Measurements from ENCODE around the gene ITPA. TPM values are rescaled to one million over a fixed set of nuclear protein-coding genes. Genes with fewer than 3 reads are reported as not detected.
A peak's percentile ranks its signal among the peaks of the same experiment; 100 is the strongest.

Gene ITPA
- total RNA-seq, 1 donor from 2014 or later: 19.0 TPM

GRCh38 chr20:3237011-3237957 is 28.0 kb downstream of the ITPA start:
- DNase-seq (no peak), ATAC-seq (ENCODE audit: poor library complexity) (no peak)
- intact Hi-C loops (cut with DNase I): no loop called here

DNA sequence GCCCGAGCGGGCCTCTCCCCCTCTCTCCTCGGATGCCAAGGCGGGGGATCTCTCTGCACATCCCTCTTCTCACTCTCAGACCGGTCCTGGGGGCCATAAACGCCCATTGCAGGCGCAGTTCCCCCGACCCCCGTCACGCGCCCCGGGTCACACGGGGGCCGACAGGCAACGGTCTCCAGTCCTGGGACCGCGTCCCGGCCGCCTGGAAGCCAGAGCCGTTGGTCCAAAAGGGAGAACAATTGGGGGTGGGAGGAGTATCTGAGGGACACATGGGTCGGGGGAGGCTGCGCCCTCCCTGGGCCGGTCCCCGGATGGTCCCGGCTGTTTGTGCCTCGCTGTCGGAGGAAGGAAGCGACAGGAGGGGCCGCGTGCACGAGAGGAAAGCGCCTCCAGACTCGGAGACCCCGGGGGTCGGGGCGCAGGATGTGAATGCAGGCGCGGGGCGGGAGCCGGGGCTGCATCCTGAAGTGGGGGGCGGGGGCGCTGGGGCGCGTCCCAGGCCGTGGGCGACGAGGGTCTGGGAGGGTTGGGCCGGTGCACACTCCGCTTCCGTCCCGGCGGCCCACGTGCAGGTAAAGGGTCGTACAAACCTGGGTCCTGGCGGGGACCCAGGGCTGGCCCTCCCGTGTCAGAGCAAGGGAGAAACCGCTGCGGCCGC is 28.8 kb downstream of the ITPA start:
- DNase-seq (no peak), ATAC-seq (ENCODE audit: poor library complexity) (no peak)
- intact Hi-C loops (cut with DNase I): no loop called here

DNA sequence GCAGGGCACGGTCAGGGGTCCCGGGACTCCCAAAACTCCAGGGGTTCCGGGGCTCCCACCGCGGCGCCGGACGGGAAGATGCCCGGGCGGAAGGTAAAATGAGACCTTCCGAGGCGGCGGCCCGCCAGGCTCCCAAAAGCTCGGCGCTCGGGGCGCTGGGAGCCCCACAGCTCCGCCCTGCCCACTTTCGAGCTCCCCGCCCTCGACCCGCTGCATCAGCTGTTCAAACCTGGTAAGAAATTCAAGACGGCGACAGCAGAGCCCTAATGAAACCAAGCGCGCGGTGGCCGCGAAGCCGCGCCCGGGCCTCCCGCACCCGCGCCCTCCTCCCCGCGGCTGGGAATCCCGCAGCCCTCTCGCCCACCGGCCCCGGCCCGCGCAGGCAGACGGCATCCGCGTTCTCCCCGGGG is 29.3 kb downstream of the ITPA start:
- no peak for ATAC-seq (ENCODE audit: poor library complexity)
- intact Hi-C loops (cut with DNase I): no loop called here
- DNase-seq: no peak

DNA sequence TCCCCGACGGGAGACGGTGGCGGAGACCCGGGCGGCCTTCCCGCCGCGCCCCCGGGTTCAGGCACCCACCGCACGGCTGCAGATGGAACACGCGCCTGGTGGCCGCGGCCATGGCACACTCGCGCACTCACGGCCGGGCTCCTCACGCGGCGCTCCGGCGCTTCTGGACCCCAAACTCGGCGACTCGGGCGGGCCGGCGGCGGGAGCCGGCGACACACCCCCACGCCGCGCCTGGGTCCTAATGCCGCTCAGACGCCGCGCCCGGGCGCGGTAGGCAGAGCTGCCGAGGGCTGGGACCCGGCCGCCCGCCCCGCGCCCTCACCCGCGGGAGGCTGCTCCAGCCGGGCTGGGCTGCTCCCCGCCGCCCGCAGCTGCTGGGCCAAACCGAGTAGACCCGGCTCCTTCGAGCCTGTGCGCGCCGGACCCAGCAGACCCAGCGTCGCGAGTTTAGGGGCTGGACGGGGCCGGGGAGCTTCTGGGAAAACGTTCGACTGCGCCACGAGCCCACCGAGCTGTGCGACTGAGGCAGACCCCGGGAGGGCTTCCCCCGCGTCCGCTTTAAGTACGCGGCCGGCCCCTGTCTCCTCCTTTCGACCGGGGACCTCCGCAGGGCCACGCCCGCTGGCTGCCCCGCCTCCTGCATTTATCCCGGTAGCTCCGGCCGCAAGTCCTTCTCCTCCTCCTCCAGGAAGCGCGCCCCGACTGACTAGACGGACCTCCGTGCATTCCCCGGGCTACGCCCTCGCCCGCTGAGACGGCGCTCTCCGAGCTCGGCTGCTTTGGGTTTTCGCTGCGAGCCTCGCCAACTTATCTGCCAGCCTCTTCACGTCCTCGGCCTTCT is 29.9 kb downstream of the ITPA start, which contains the start of gene SLC4A11:
SLC4A11 (minus strand) TSS at position 165 of the 841 bp plus-strand sequence; CDS start at position 112, 53 bp downstream.
- intact Hi-C loops (cut with DNase I): no loop called here
- peak; percentile 80 for DNase-seq
- peak; percentile 81 for ATAC-seq (ENCODE audit: poor library complexity)

GRCh38 chr20:3239867-3240775 is 30.8 kb downstream of the ITPA start:
- intact Hi-C loops (cut with DNase I): no loop called here
- ATAC-seq (ENCODE audit: poor library complexity) (peak; percentile 36), DNase-seq (no peak)

GRCh38 chr20:3240776-3241363 is 31.6 kb downstream of the ITPA start:
- DNase-seq (no peak), ATAC-seq (ENCODE audit: poor library complexity) (no peak)
- intact Hi-C loops (cut with DNase I): no loop called here

DNA sequence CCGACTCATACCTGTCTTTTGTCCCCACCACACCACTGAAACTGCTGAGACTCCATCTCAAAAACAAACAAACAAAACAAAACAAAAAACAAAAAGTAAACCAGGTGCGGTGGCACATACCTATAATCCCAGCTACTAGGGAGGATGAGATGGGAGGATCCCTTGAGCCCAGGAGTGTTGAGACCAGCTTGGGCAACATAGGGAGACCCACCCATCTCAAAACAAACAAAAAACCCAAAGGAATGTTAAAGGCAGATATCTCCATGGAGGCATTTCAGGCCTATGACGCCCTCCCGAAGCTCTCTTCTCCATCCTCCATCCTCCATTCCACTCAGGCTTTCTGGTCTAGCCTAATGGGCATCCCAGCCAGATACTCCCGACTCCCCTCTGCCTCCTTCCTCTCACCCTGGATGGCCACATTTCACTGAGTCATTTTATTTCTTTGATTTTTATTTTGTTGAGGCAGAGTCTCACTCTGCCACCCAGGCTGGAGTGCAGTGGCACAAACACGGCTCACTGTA is 32.9 kb downstream of the ITPA start:
- DNase-seq (no peak), ATAC-seq (ENCODE audit: poor library complexity) (no peak)
- intact Hi-C loops (cut with DNase I): no loop called here

- intact Hi-C loops (cut with DNase I): no loop called here
- DNase-seq (no peak), ATAC-seq (ENCODE audit: poor library complexity) (no peak)
Observed at GRCh38 chr20:3243718-3244358, 34.5 kb downstream of the ITPA start.

- intact Hi-C loops (cut with DNase I): no loop called here
- no peak for ATAC-seq (ENCODE audit: poor library complexity)
- no peak for DNase-seq
Observed at GRCh38 chr20:3244613-3245012, 35.3 kb downstream of the ITPA start.

DNA sequence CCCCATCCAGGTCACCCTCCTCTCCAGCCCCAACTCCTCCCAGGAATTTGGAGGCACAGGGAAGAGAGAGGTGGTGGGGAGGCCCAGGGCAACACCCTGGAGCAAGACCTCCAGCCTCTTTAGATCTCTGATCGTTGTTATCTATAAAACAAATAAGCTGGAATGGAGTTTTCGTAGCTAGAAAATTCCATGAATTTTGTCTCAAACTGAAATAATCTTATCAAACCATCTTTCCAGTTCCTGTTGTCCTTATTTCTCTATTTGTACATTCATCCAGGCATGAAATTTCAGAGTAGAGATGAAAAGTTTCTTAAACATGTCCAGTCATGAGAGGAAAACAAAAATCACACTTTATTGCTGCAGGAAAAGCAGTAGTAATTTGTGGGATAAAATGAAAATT is 35.9 kb downstream of the ITPA start:
- ATAC-seq (ENCODE audit: poor library complexity) (no peak), DNase-seq (no peak)
- intact Hi-C loops (cut with DNase I): no loop called here

GRCh38 chr20:3245711-3246110 is 36.4 kb downstream of the ITPA start:
- DNase-seq (no peak), ATAC-seq (ENCODE audit: poor library complexity) (no peak)
- intact Hi-C loops (cut with DNase I): no loop called here

GRCh38 chr20:3246682-3247081 is 37.4 kb downstream of the ITPA start:
- ATAC-seq (ENCODE audit: poor library complexity) (no peak), DNase-seq (no peak)
- intact Hi-C loops (cut with DNase I): no loop called here

GRCh38 chr20:3247638-3248037 is 38.3 kb downstream of the ITPA start:
- DNase-seq: no peak
- peak; percentile 50 for ATAC-seq (ENCODE audit: poor library complexity)
- intact Hi-C loops (cut with DNase I): no loop called here

- ATAC-seq (ENCODE audit: poor library complexity): peak; percentile 73
- peak; percentile 72 for DNase-seq
- intact Hi-C loops (cut with DNase I): no loop called here
Observed at GRCh38 chr20:3248167-3248992, 39.1 kb downstream of the ITPA start.

DNA sequence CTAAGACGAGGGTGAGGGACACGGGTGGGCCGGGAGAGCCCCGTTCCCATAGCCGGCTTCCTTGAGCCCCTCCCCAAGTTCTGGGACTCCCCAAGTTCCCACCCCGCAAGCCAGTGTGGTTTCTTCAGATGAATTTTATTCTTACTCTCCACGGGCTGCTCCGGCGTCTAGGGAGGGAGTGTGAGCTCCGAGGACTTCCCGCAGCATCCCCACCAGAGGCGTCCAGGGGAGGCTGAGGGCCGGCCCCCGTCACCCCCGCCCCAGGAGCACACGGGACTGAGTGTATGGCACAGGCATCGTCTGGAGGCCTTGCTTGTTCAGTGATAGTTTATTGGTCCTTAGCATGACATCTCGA is 39.7 kb downstream of the ITPA start:
- DNase-seq: no peak
- ATAC-seq (ENCODE audit: poor library complexity): peak; percentile 8
- intact Hi-C loops (cut with DNase I): no loop called here

DNA sequence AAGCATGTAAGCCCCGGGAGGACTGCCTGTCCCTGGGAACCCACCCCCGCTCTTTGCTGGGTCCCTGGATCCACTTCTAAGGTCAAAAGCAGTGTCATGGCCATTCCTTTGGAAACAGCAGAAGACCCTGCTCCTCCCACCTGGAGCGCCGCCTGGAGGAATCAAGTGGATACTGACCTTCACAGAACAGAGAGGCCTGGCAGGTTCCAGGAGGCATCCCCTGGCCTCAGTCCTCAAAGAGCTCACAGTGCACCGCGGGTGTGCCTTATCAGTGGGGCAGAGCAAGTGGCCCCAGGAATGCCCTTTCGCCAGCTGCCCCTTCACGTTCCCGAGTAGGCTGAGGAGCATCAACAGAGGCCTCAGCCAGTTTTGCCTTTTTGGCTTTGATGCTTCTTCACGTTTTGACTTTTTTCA is 40.8 kb downstream of the ITPA start:
- DNase-seq (no peak), ATAC-seq (ENCODE audit: poor library complexity) (no peak)
- intact Hi-C loops (cut with DNase I): no loop called here
